ENCODE measurements around the gene SOX21. TPM values are rescaled to one million over a fixed set of nuclear protein-coding genes. Genes with fewer than 3 reads are reported as not detected.

The SOX21 gene
- total RNA-seq, 1 donor from 2014 or later = not detected

- no peak overlapping the region for H3K27ac Mint-ChIP-seq
- H3K4me3 Mint-ChIP-seq = no peak overlapping the region
- DNase-seq = no peak
- H3K27me3 Mint-ChIP-seq = peaks cover 41% of the 10 kb centered on the region
- H3K4me1 Mint-ChIP-seq = no peaks in the 10 kb centered on the region
- no peaks in the 10 kb centered on the region for H3K36me3 Mint-ChIP-seq (ENCODE audit: low read depth)
- intact Hi-C loops (cut with micrococcal nuclease) = loop anchor here (10.0 kb wide), 1 partner anchor 475 kb away; no protein-coding TSS in a partner anchor
- H3K9me3 Mint-ChIP-seq = no peaks in the 10 kb centered on the region
Observed at GRCh38 chr13:94679614-94680013, 32.7 kb downstream of the SOX21 start.

- Mint-ChIP-seq H3K9me3 (no peaks in the 10 kb centered on the region), H3K27ac (no peak overlapping the region), H3K4me1 (no peaks in the 10 kb centered on the region), H3K4me3 (no peak overlapping the region), H3K36me3 (ENCODE audit: low read depth) (no peaks in the 10 kb centered on the region), H3K27me3 (peaks cover 43% of the 10 kb centered on the region)
- DNase-seq = no peak
- intact Hi-C loops (cut with micrococcal nuclease) = loop anchor here (10.0 kb wide), 1 partner anchor 476 kb away; no protein-coding TSS in a partner anchor
Observed at GRCh38 chr13:94678845-94679244, 33.5 kb downstream of the SOX21 start.

- intact Hi-C loops (cut with micrococcal nuclease) = loop anchor here (10.0 kb wide), 1 partner anchor 477 kb away; no protein-coding TSS in a partner anchor
- H3K4me1 Mint-ChIP-seq = no peaks in the 10 kb centered on the region
Observed at GRCh38 chr13:94677799-94678198, 34.5 kb downstream of the SOX21 start.

GRCh38 chr13:94674609-94675348, 37.6 kb downstream of the SOX21 start:
- Mint-ChIP-seq H3K27ac (no peak overlapping the region), H3K9me3 (peaks cover 3% of the 10 kb centered on the region), H3K27me3 (peaks cover 29% of the 10 kb centered on the region), H3K36me3 (ENCODE audit: low read depth) (no peaks in the 10 kb centered on the region), H3K4me1 (no peaks in the 10 kb centered on the region), H3K4me3 (no peak overlapping the region)
- intact Hi-C loops (cut with micrococcal nuclease) = loop anchor here (1.0 to 10.0 kb wide), 3 partner anchors 14 to 730 kb away; no protein-coding TSS in a partner anchor
- peak; percentile 80 for DNase-seq

More at GRCh38 chr13:94677799-94678198, 34.5 kb downstream of the SOX21 start:
- no peak overlapping the region for H3K27ac Mint-ChIP-seq
- peaks cover 36% of the 10 kb centered on the region for H3K27me3 Mint-ChIP-seq
- no peak overlapping the region for H3K4me3 Mint-ChIP-seq
- no peaks in the 10 kb centered on the region for H3K36me3 Mint-ChIP-seq (ENCODE audit: low read depth)
- H3K9me3 Mint-ChIP-seq = no peaks in the 10 kb centered on the region
- DNase-seq = no peak

GRCh38 chr13:94673851-94674250, 38.5 kb downstream of the SOX21 start:
- peaks cover 3% of the 10 kb centered on the region for H3K9me3 Mint-ChIP-seq
- intact Hi-C loops (cut with micrococcal nuclease) = loop anchor here (2.0 to 10.0 kb wide), 2 partner anchors 13 to 481 kb away; no protein-coding TSS in a partner anchor
- DNase-seq = no peak
- H3K4me3 Mint-ChIP-seq = no peak overlapping the region
- peaks cover 25% of the 10 kb centered on the region for H3K27me3 Mint-ChIP-seq
- no peak overlapping the region for H3K27ac Mint-ChIP-seq
- no peaks in the 10 kb centered on the region for H3K36me3 Mint-ChIP-seq (ENCODE audit: low read depth)
- H3K4me1 Mint-ChIP-seq = no peaks in the 10 kb centered on the region

GRCh38 chr13:94672400-94672799, 39.9 kb downstream of the SOX21 start:
- Mint-ChIP-seq H3K9me3 (peaks cover 9% of the 10 kb centered on the region), H3K27me3 (peaks cover 17% of the 10 kb centered on the region), H3K4me1 (peaks cover 11% of the 10 kb centered on the region), H3K36me3 (ENCODE audit: low read depth) (peaks cover 7% of the 10 kb centered on the region), H3K27ac (no peak overlapping the region), H3K4me3 (no peak overlapping the region)
- no peak for DNase-seq
- intact Hi-C loops (cut with micrococcal nuclease) = loop anchor here (10.0 kb wide), 1 partner anchor 482 kb away; no protein-coding TSS in a partner anchor

- DNase-seq = peak; percentile 59
- Mint-ChIP-seq H3K4me3 (peak overlapping the region; percentile 39), H3K4me1 (peaks cover 32% of the 10 kb centered on the region), H3K27ac (peak overlapping the region; percentile 92), H3K27me3 (peaks cover 13% of the 10 kb centered on the region), H3K36me3 (ENCODE audit: low read depth) (peaks cover 14% of the 10 kb centered on the region), H3K9me3 (peaks cover 31% of the 10 kb centered on the region)
- intact Hi-C loops (cut with micrococcal nuclease) = loop anchor here (1.0 to 10.0 kb wide), 8 partner anchors 10 to 630 kb away; partner anchors contain the start of gene TGDS
Observed at GRCh38 chr13:94667190-94667589, 45.2 kb downstream of the SOX21 start.

- peaks cover 28% of the 10 kb centered on the region for H3K9me3 Mint-ChIP-seq
- H3K4me1 Mint-ChIP-seq = peaks cover 32% of the 10 kb centered on the region
- H3K27ac Mint-ChIP-seq = peak overlapping the region; percentile 92
- no peak for DNase-seq
- intact Hi-C loops (cut with micrococcal nuclease) = loop anchor here (2.0 to 10.0 kb wide), 5 partner anchors 45 to 631 kb away; no protein-coding TSS in a partner anchor
- H3K36me3 Mint-ChIP-seq (ENCODE audit: low read depth) = peaks cover 14% of the 10 kb centered on the region
- no peak overlapping the region for H3K4me3 Mint-ChIP-seq
- peaks cover 16% of the 10 kb centered on the region for H3K27me3 Mint-ChIP-seq
Observed at GRCh38 chr13:94666065-94666464, 46.3 kb downstream of the SOX21 start.

GRCh38 chr13:94664889-94665288, 47.5 kb downstream of the SOX21 start:
- no peak for DNase-seq
- Mint-ChIP-seq H3K4me3 (no peak overlapping the region), H3K27ac (no peak overlapping the region), H3K27me3 (peaks cover 16% of the 10 kb centered on the region), H3K4me1 (peaks cover 38% of the 10 kb centered on the region), H3K36me3 (ENCODE audit: low read depth) (peaks cover 14% of the 10 kb centered on the region), H3K9me3 (peaks cover 28% of the 10 kb centered on the region)
- intact Hi-C loops (cut with micrococcal nuclease) = loop anchor here (5.0 to 10.0 kb wide), 2 partner anchors 200 to 632 kb away; no protein-coding TSS in a partner anchor

GRCh38 chr13:94662274-94662945, 49.9 kb downstream of the SOX21 start:
- peaks cover 16% of the 10 kb centered on the region for H3K27me3 Mint-ChIP-seq
- intact Hi-C loops (cut with micrococcal nuclease) = loop anchor here (10.0 kb wide), 1 partner anchor 202 kb away; no protein-coding TSS in a partner anchor
- H3K27ac Mint-ChIP-seq = no peak overlapping the region
- peaks cover 34% of the 10 kb centered on the region for H3K4me1 Mint-ChIP-seq
- peaks cover 22% of the 10 kb centered on the region for H3K9me3 Mint-ChIP-seq
- DNase-seq = peak; percentile 41
- no peak overlapping the region for H3K4me3 Mint-ChIP-seq
- H3K36me3 Mint-ChIP-seq (ENCODE audit: low read depth) = peaks cover 7% of the 10 kb centered on the region

GRCh38 chr13:94661406-94661805, 50.9 kb downstream of the SOX21 start:
- H3K36me3 Mint-ChIP-seq (ENCODE audit: low read depth) = peaks cover 2% of the 10 kb centered on the region

GRCh38 chr13:94660695-94661326, 51.5 kb downstream of the SOX21 start:
- no peak for DNase-seq
- H3K4me1 Mint-ChIP-seq = peaks cover 35% of the 10 kb centered on the region
- peaks cover 16% of the 10 kb centered on the region for H3K27me3 Mint-ChIP-seq
- no peak overlapping the region for H3K27ac Mint-ChIP-seq
- H3K4me3 Mint-ChIP-seq = no peak overlapping the region
- intact Hi-C loops (cut with micrococcal nuclease) = loop anchor here (2.0 to 10.0 kb wide), 3 partner anchors 14 to 204 kb away; no protein-coding TSS in a partner anchor
- no peaks in the 10 kb centered on the region for H3K36me3 Mint-ChIP-seq (ENCODE audit: low read depth)
- H3K9me3 Mint-ChIP-seq = peaks cover 10% of the 10 kb centered on the region

More at GRCh38 chr13:94661406-94661805, 50.9 kb downstream of the SOX21 start:
- Mint-ChIP-seq H3K9me3 (peaks cover 15% of the 10 kb centered on the region), H3K27me3 (peaks cover 16% of the 10 kb centered on the region), H3K4me3 (no peak overlapping the region), H3K27ac (no peak overlapping the region), H3K4me1 (peaks cover 32% of the 10 kb centered on the region)
- no peak for DNase-seq
- intact Hi-C loops (cut with micrococcal nuclease) = loop anchor here (2.0 to 10.0 kb wide), 3 partner anchors 13 to 203 kb away; no protein-coding TSS in a partner anchor
